ENCODE data around the gene ZFYVE9. TPM values are rescaled to one million over a fixed set of nuclear protein-coding genes. Genes with fewer than 3 reads are reported as not detected.

ZFYVE9 gene
- total and polyA plus RNA-seq, 2 of the 8 experiments (the other 6 are each of a cell fraction or from before 2014, with no cell fraction given): 5.8 to 26.5 TPM

DNA sequence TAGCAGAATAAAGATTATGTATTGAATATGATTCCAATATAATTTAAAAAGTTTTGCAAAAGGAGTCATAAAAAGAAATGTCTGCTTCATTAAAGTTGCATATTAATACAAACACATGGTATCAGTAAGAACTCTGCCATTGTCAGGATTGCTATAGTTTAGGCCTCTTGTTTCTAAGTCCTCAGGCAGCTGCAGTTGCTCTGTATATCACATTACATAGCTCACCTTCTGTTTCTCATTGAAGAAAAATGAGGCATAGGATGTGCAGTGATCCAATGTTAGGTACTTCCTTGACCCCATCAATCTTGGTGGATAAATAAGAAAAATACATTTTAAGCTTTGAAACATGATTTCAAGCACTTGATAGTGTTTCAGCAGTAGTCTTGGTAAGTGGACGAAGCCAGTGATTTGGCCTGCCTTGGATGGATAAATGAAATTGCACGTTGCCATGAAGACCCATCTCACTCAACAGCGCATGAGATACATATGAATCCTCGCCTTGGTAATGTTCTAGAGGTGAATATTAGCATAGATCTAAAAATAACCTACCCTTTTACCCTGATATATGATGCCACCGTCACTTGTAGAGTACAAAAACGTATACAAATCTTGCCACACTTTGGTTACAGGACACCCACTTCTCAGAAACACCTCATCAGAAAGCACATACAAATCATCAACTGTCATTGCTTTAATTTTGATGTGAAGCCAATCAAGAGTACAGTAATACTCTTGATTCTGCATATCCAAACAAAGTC is 25.3 kb downstream of the ZFYVE9 start:
- Histone ChIP-seq H3K9ac (replicated peaks in 1 of 4; ENCODE audit: extremely low read depth in 1 of 4, low read depth in 3 of 4, low read length in 3 of 4) (no peak overlapping the region), H4K20me1 (replicated peaks in 1 of 2; ENCODE audit: control insufficient read depth in 1 of 2, insufficient read depth in 2 of 2, low read length in 2 of 2) (no peaks in the 10 kb centered on the region), H2AFZ (ENCODE audit: low read length) (no peak overlapping the region), H4K8ac (ENCODE audit: extremely low read depth, insufficient read depth, low read length) (no peak overlapping the region), H3K4me2 (ENCODE audit: insufficient read depth in 1 of 2, low read depth in 2 of 2, low read length in 2 of 2) (no peak overlapping the region), H3K56ac (replicated peaks; ENCODE audit: insufficient read length, low read depth, low read length) (no peak overlapping the region), H3K27ac (ENCODE audit: low read depth, low read length) (no peak overlapping the region), H3K79me2 (ENCODE audit: control insufficient read depth in 1 of 2, insufficient read depth in 2 of 2, low read length in 2 of 2) (peaks cover 0 to 5% of the 10 kb centered on the region in 2 experiments; a peak in 2 of 4 replicates), H2BK5ac (ENCODE audit: low read depth, low read length) (no peak overlapping the region), H2AK5ac (ENCODE audit: low read depth, low read length) (no peak overlapping the region), H3K18ac (ENCODE audit: extremely low read depth, low read length) (no peak overlapping the region), H3K4ac (replicated peaks; ENCODE audit: insufficient read length, low read depth, low read length) (no peak overlapping the region), H3K27me3 (replicated peaks in 1 of 4; ENCODE audit: control insufficient read depth in 3 of 4, extremely low read depth in 1 of 4, insufficient read depth in 3 of 4, low read length in 3 of 4) (no peaks in the 10 kb centered on the region), H3K4me1 (replicated peaks in 1 of 4; ENCODE audit: control insufficient read depth in 3 of 4, insufficient read depth in 4 of 4, low read length in 3 of 4) (no peaks in the 10 kb centered on the region), H3K14ac (ENCODE audit: insufficient read length) (no peak overlapping the region), H3K4me3 (ENCODE audit: extremely low read depth in 1 of 4, insufficient read depth in 2 of 4, low read depth in 3 of 4, low read length in 4 of 4) (no peak overlapping the region), H3K23me2 (ENCODE audit: low read depth, low read length) (no peaks in the 10 kb centered on the region), H2BK20ac (ENCODE audit: low read length) (no peak overlapping the region), H2BK12ac (ENCODE audit: low read depth, low read length) (no peak overlapping the region), H3K9me3 (ENCODE audit: insufficient read depth in 2 of 2, low read depth in 1 of 2, low read length in 1 of 2) (0 out of 4 replicates have a peak, but pooled peaks cover 0 to 4% of the 10 kb centered on the region in 2 experiments), H2BK120ac (replicated peaks; ENCODE audit: low read depth, low read length) (no peak overlapping the region), H4K91ac (replicated peaks; ENCODE audit: insufficient read length, low read length) (no peak overlapping the region), H3K36me3 (ENCODE audit: control insufficient read depth in 2 of 4, insufficient read depth in 4 of 4, low read length in 3 of 4) (no peaks in the 10 kb centered on the region), H3K79me1 (ENCODE audit: low read depth, low read length) (peaks cover 6% of the 10 kb centered on the region; the same call in 1 of the 2 replicates), H2BK15ac (ENCODE audit: low read length) (no peak overlapping the region), H4K5ac (ENCODE audit: insufficient read length, low read depth, low read length) (no peak overlapping the region), H3K23ac (ENCODE audit: insufficient read length) (no peak overlapping the region)
- 93% methylated on average over 6 of the region's 6 CpGs; no CpG with 5 or more reads in 1 of the 2 experiments for WGBS, 2 experiments (ENCODE audit: extremely low coverage in 1 of 2, insufficient coverage in 1 of 2, insufficient read length in 1 of 2, insufficient replicate concordance in 2 of 2, low coverage in 1 of 2, low lambda C conversion rate in 2 of 2, missing lambda C conversion rate in 1 of 2)
- FAIRE-seq (no peak), DNase-seq (ENCODE audit: low read depth in 1 of 2, low spot score in 2 of 2) (no peak)
- TF ChIP-seq RXRA (IDR thresholded peaks at IDR 0.05; ENCODE audit: insufficient read depth, low read depth, low read length): no peak
- TF ChIP-seq BACH1 (IDR thresholded peaks at IDR 0.05; ENCODE audit: low read length): no peak
- TF ChIP-seq EGR1 (IDR thresholded peaks at IDR 0.05; ENCODE audit: borderline replicate concordance, low read depth, low read length): no peak
- no peak for TF ChIP-seq ASH2L (IDR thresholded peaks at IDR 0.05; ENCODE audit: low read length)
- no peak for TF ChIP-seq KDM4A (IDR thresholded peaks at IDR 0.05; ENCODE audit: low read depth, low read length, severe bottlenecking)
- TF ChIP-seq FOSL1 (IDR thresholded peaks at IDR 0.05; ENCODE audit: insufficient read depth, low read depth, low read length): no peak
- no peak for TF ChIP-seq TBP (IDR thresholded peaks at IDR 0.05; ENCODE audit: low read depth, low read length)
- TF ChIP-seq TAF7 (optimal IDR thresholded peaks at IDR 0.05; ENCODE audit: borderline replicate concordance, low read depth, low read length): no peak
- no peak for TF ChIP-seq RFX5 (IDR thresholded peaks at IDR 0.05; ENCODE audit: borderline replicate concordance, low read depth, low read length)
- no peak for TF ChIP-seq POLR2A (IDR thresholded peaks at IDR 0.05; ENCODE audit: control extremely low read depth in 1 of 2, low read depth in 2 of 2, low read length in 2 of 2)
- TF ChIP-seq CHD2 (IDR thresholded peaks at IDR 0.05; ENCODE audit: low read length): no peak
- TF ChIP-seq GABPA (IDR thresholded peaks at IDR 0.05; ENCODE audit: borderline replicate concordance, insufficient read depth, low read length): no peak
- TF ChIP-seq KDM1A (IDR thresholded peaks at IDR 0.05; ENCODE audit: borderline replicate concordance, low read length): no peak
- TF ChIP-seq GTF2F1 (IDR thresholded peaks at IDR 0.05; ENCODE audit: borderline replicate concordance, low read depth, low read length): no peak
- ChIA-PET POLR2A (ENCODE audit: partially characterized antibody) (no interaction called here), CTCF (ENCODE audit: partially characterized antibody) (no interaction called here)

Data from H1 (cell line).